A673 (cell line): ENCODE measurements around the gene TAF10. TPM values are rescaled to one million over a fixed set of nuclear protein-coding genes. Genes with fewer than 3 reads are reported as not detected.

Experiments
- BruUV-seq: library from RNA; stranded (reverse); fragments of 400-500 nt; replicated peaks from 2 replicates; lab custom pipeline; 2021; lab: Mats Ljungman, UMichigan
- CTCF ChIA-PET: fragments of 300-600 bp; sonication (Branson Sonifier 250); formaldehyde crosslinking; loops from one replicate; lab custom pipeline; 2022; ENCODE audit warnings: antibody characterized with exemption; lab: Charles Lee
- POLR2A ChIA-PET: fragments of 300-600 bp; sonication (Branson Sonifier 250); formaldehyde crosslinking; loops from one replicate; lab custom pipeline; 2022; ENCODE audit warnings: antibody characterized with exemption; ENCODE audit not compliant: low non-redundant PET; lab: Charles Lee
- DNase-seq: peaks from one replicate; pipeline ENCODE4 v3.0.0-alpha.2; 2015; ENCODE audit warnings: low spot score
- H3K27ac ChIP-seq: fragments of 200-600 bp; sonication (generic); 2 replicates; pipeline ENCODE4 v1.5.1; 2016; ENCODE audit warnings: mixed run types, low read depth, mild to moderate bottlenecking, mixed read lengths, antibody characterized with exemption, low read length; ENCODE audit not compliant: poor library complexity, severe bottlenecking
- H3K27me3 ChIP-seq: fragments of 200-600 bp; sonication (generic); replicated peaks from 2 replicates; pipeline ENCODE4 v1.6.1; 2017; ENCODE audit warnings: mixed run types, low read depth, mild to moderate bottlenecking, mixed read lengths, antibody characterized with exemption, low read length; ENCODE audit not compliant: insufficient read depth, poor library complexity
- H3K36me3 ChIP-seq: fragments of 200-600 bp; sonication (generic); 2 replicates; pipeline ENCODE4 v1.6.1; 2016; ENCODE audit warnings: mixed run types, mild to moderate bottlenecking, mixed read lengths, antibody characterized with exemption, low read length; ENCODE audit not compliant: insufficient read depth, poor library complexity, severe bottlenecking
- H3K4me1 ChIP-seq: fragments of 200-600 bp; sonication (generic); 2 replicates; pipeline ENCODE4 v1.6.1; 2017; ENCODE audit warnings: mixed run types, mild to moderate bottlenecking, mixed read lengths, antibody characterized with exemption, low read length; ENCODE audit not compliant: insufficient read depth, poor library complexity, severe bottlenecking
- H3K4me3 ChIP-seq: fragments of 200-600 bp; sonication (generic); 2 replicates; pipeline ENCODE4 v1.5.1; 2016; ENCODE audit warnings: low read depth, mixed run types, mild to moderate bottlenecking, mixed read lengths, low read length; ENCODE audit not compliant: poor library complexity, severe bottlenecking
- H3K9me3 ChIP-seq: fragments of 200-600 bp; sonication (generic); 2 replicates; pipeline ENCODE4 v1.6.1; 2016; ENCODE audit warnings: mixed run types, low read depth, mild to moderate bottlenecking, mixed read lengths, antibody characterized with exemption, low read length; ENCODE audit not compliant: poor library complexity, severe bottlenecking
- CTCF ChIP-seq: fragments of 300-800, 200-600 bp; sonication (generic); conservative IDR thresholded peaks from 2 replicates; pipeline ENCODE4 v1.5.1; 2017; ENCODE audit warnings: low read depth, mild to moderate bottlenecking, antibody characterized with exemption, low read length, moderate library complexity, mixed read lengths
- EZH2 ChIP-seq: fragments of 200-600 bp; sonication (generic); IDR thresholded peaks from 2 replicates; pipeline ENCODE4 v1.6.1; 2017; ENCODE audit warnings: borderline replicate concordance, low read depth, mild to moderate bottlenecking, mixed read lengths, antibody characterized with exemption, low read length; ENCODE audit not compliant: poor library complexity, severe bottlenecking
- intact Hi-C: fragments of 100-400 bp; cut with micrococcal nuclease; formaldehyde crosslinking; loops from one replicate; pipeline ENCODE4 v1.10.0; 2022; ENCODE audit not compliant: unreplicated experiment
- total RNA-seq: library from RNA; stranded (reverse); gene quantifications from 2 replicates; pipeline ENCODE4 v1.2.3, GENCODE V29; 2021

TAF10 gene
- total RNA-seq, 1 experiment from 2014 or later: 112 TPM

- H3K4me3 ChIP-seq: no peak overlapping the region
- H3K36me3 ChIP-seq: peaks cover 32% of the 10 kb centered on the region
- intact Hi-C loops: no loop called here
- no peaks in the 10 kb centered on the region for H3K4me1 ChIP-seq
- no TSS peak for BruUV-seq
- H3K27me3 ChIP-seq: no peaks in the 10 kb centered on the region
- POLR2A ChIA-PET: interaction anchor here (0.6 kb wide), 1 partner anchor 72 kb away, joined by 3 read pairs; no protein-coding TSS in a partner anchor
- TF ChIP-seq EZH2 (no peak), CTCF (no peak)
- DNase-seq: no peak
- CTCF ChIA-PET: no interaction called here
- H3K9me3 ChIP-seq: no peaks in the 10 kb centered on the region
- H3K27ac ChIP-seq: no peak overlapping the region
These were observed 15.7 kb downstream of the TAF10 start for GRCh38 chr11:6596239-6596877.

GRCh38 chr11:6594142-6594768 lies 17.8 kb downstream of the TAF10 start:
- Histone ChIP-seq H3K4me3 (no peak overlapping the region), H3K4me1 (no peaks in the 10 kb centered on the region), H3K27me3 (no peaks in the 10 kb centered on the region), H3K27ac (no peak overlapping the region), H3K36me3 (peaks cover 11% of the 10 kb centered on the region), H3K9me3 (no peaks in the 10 kb centered on the region)
- POLR2A ChIA-PET: no interaction called here
- CTCF ChIA-PET: no interaction called here
- BruUV-seq: no TSS peak
- TF ChIP-seq EZH2: no peak
- no peak for TF ChIP-seq CTCF
- intact Hi-C loops: no loop called here
- no peak for DNase-seq

- CTCF ChIA-PET: no interaction called here
- no peaks in the 10 kb centered on the region for H3K36me3 ChIP-seq
- POLR2A ChIA-PET: no interaction called here
- H3K4me3 ChIP-seq: no peak overlapping the region
- TF ChIP-seq EZH2 (no peak), CTCF (no peak)
- BruUV-seq: no TSS peak
- H3K9me3 ChIP-seq: peaks cover 10% of the 10 kb centered on the region
- no peaks in the 10 kb centered on the region for H3K27me3 ChIP-seq
- H3K4me1 ChIP-seq: no peaks in the 10 kb centered on the region
- DNase-seq: no peak
- intact Hi-C loops: no loop called here
- no peak overlapping the region for H3K27ac ChIP-seq
These were observed 24.0 kb downstream of the TAF10 start for GRCh38 chr11:6588018-6588417.
